ENCODE measurements around the gene IFT81.

DNA sequence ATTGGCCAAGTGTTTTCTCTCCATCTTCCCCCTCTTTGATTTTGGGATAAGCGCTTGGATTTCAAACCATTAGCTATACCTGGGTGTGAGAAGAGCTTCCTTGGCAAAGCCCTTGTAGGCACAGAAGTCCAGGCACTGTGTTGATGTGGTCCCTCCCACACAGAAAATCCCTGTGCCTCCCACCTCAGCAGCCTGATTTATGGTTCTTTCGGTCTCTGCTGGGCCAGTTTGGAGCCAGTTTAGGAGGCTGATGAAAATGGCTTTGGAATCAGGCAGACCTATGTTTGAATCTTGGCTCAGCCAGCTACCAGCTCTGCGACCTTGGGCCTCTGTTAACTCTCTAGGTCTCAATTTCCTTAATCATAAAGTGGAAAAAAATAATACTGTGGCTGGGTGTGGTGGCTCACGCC, 9.6 kb upstream of the IFT81 start:
- TF ChIP-seq, protein P1, sequence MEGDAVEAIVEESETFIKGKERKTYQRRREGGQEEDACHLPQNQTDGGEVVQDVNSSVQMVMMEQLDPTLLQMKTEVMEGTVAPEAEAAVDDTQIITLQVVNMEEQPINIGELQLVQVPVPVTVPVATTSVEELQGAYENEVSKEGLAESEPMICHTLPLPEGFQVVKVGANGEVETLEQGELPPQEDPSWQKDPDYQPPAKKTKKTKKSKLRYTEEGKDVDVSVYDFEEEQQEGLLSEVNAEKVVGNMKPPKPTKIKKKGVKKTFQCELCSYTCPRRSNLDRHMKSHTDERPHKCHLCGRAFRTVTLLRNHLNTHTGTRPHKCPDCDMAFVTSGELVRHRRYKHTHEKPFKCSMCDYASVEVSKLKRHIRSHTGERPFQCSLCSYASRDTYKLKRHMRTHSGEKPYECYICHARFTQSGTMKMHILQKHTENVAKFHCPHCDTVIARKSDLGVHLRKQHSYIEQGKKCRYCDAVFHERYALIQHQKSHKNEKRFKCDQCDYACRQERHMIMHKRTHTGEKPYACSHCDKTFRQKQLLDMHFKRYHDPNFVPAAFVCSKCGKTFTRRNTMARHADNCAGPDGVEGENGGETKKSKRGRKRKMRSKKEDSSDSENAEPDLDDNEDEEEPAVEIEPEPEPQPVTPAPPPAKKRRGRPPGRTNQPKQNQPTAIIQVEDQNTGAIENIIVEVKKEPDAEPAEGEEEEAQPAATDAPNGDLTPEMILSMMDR (IDR thresholded peaks at IDR 0.05): no peak
- no peak for TF ChIP-seq ZNF232 (CRISPR knock-in tag; IDR thresholded peaks at IDR 0.05)
- TF ChIP-seq SP1 (CRISPR knock-in tag; conservative IDR thresholded peaks at IDR 0.05): no peak
- no peak for TF ChIP-seq TEAD4 (CRISPR knock-in tag; IDR thresholded peaks at IDR 0.05)
- TF ChIP-seq, protein P2, sequence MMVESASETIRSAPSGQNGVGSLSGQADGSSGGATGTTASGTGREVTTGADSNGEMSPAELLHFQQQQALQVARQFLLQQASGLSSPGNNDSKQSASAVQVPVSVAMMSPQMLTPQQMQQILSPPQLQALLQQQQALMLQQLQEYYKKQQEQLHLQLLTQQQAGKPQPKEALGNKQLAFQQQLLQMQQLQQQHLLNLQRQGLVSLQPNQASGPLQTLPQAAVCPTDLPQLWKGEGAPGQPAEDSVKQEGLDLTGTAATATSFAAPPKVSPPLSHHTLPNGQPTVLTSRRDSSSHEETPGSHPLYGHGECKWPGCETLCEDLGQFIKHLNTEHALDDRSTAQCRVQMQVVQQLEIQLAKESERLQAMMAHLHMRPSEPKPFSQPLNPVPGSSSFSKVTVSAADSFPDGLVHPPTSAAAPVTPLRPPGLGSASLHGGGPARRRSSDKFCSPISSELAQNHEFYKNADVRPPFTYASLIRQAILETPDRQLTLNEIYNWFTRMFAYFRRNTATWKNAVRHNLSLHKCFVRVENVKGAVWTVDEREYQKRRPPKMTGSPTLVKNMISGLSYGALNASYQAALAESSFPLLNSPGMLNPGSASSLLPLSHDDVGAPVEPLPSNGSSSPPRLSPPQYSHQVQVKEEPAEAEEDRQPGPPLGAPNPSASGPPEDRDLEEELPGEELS (CRISPR knock-in tag; IDR thresholded peaks at IDR 0.05): no peak
- no peak for TF ChIP-seq NR1H2 (CRISPR knock-in tag; IDR thresholded peaks at IDR 0.05)
- TF ChIP-seq, protein P3, sequence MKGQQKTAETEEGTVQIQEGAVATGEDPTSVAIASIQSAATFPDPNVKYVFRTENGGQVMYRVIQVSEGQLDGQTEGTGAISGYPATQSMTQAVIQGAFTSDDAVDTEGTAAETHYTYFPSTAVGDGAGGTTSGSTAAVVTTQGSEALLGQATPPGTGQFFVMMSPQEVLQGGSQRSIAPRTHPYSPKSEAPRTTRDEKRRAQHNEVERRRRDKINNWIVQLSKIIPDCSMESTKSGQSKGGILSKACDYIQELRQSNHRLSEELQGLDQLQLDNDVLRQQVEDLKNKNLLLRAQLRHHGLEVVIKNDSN (CRISPR knock-in tag; IDR thresholded peaks at IDR 0.05): no peak
- no peak for TF ChIP-seq IRF2 (CRISPR knock-in tag; IDR thresholded peaks at IDR 0.05; ENCODE audit: borderline replicate concordance, low read depth)
- no peak for TF ChIP-seq CREM (CRISPR knock-in tag; IDR thresholded peaks at IDR 0.05)
